Smooth muscle cell (in vitro differentiated cells): ENCODE results near the gene MAP1S. TPM values are rescaled to one million over a fixed set of nuclear protein-coding genes. Genes with fewer than 3 reads are reported as not detected.

Experiments
- DNase-seq: peaks from one replicate; lab custom pipeline; 2025; ENCODE audit not compliant: unreplicated experiment; lab: John Stamatoyannopoulos, UW
- H2AFZ ChIP-seq: fragments of 200-600 bp; sonication (generic); 2 replicates; pipeline ENCODE4 v1.6.0; 2016; ENCODE audit warnings: antibody characterized with exemption, low read depth, mild to moderate bottlenecking
- H3F3A ChIP-seq: fragments of 200-600 bp; sonication (generic); 2 replicates; pipeline ENCODE4 v1.6.0; 2017; ENCODE audit warnings: antibody characterized with exemption, low read depth
- H3K27ac ChIP-seq: fragments of 200-600 bp; sonication (generic); 2 replicates; pipeline ENCODE4 v1.5.1; 2016; ENCODE audit warnings: low read depth, mild to moderate bottlenecking
- H3K27me3 ChIP-seq: fragments of 200-600 bp; sonication (generic); 2 replicates; pipeline ENCODE4 v1.6.1; 2016; ENCODE audit warnings: low read depth, mild to moderate bottlenecking
- H3K36me3 ChIP-seq: fragments of 200-600 bp; sonication (generic); 2 replicates; pipeline ENCODE4 v1.5.1; 2016; ENCODE audit warnings: low read depth
- H3K4me1 ChIP-seq: fragments of 200-600 bp; sonication (generic); 2 replicates; pipeline ENCODE4 v1.5.1; 2016; ENCODE audit warnings: low read depth
- H3K4me2 ChIP-seq: fragments of 200-600 bp; sonication (generic); 2 replicates; pipeline ENCODE4 v1.6.0; 2016; ENCODE audit warnings: mild to moderate bottlenecking
- H3K4me3 ChIP-seq: fragments of 200-600 bp; sonication (generic); 2 replicates; pipeline ENCODE4 v1.5.1; 2016; ENCODE audit warnings: mild to moderate bottlenecking
- H3K79me2 ChIP-seq: fragments of 200-600 bp; sonication (generic); 2 replicates; pipeline ENCODE4 v1.6.0; 2016; ENCODE audit warnings: low read depth, mild to moderate bottlenecking
- H3K9ac ChIP-seq: fragments of 200-600 bp; sonication (generic); 2 replicates; pipeline ENCODE4 v1.6.0; 2016; ENCODE audit warnings: low read depth
- H3K9me3 ChIP-seq: fragments of 200-600 bp; sonication (generic); replicated peaks from 2 replicates; pipeline ENCODE4 v1.5.1; 2016; ENCODE audit warnings: low read depth
- H4K20me1 ChIP-seq: fragments of 200-600 bp; sonication (generic); 2 replicates; pipeline ENCODE4 v1.6.0; 2016; ENCODE audit warnings: low read depth
- CTCF ChIP-seq: fragments of 200-600 bp; sonication (generic); IDR thresholded peaks from 2 replicates; pipeline ENCODE4 v1.5.1; 2017; ENCODE audit warnings: borderline replicate concordance, mild to moderate bottlenecking, antibody characterized with exemption; ENCODE audit not compliant: insufficient read depth, poor library complexity, severe bottlenecking
- WGBS: methylation state at CpG from one replicate; pipeline ENCODE4 v1.1.7; 2016; ENCODE audit warnings: low lambda C conversion rate; 5-methylcytosine and 5-hydroxymethylcytosine counted together
- polyA plus RNA-seq: library from polyadenylated mRNA; unstranded; fragments of >200 nt; fragmentation: Nextera tagmentation; extraction: Ambion mirVana; gene quantifications from 2 replicates; pipeline ENCODE4 v1.2.1, GENCODE V29; 2016
- total RNA-seq: library from RNA; depleted of rRNA; stranded (reverse); fragments of >200 nt; gene quantifications from 2 replicates; pipeline ENCODE4 v1.2.3, GENCODE V29; 2014

MAP1S gene
- total and polyA plus RNA-seq, 2 experiments from 2014 or later, result 10.2 to 62.1 TPM

GRCh38 chr19:17743874-17744580 is 24.7 kb downstream of the MAP1S start:
- no peak overlapping the region for H3K9ac ChIP-seq
- WGBS, result 94% methylated on average over 6 of the region's 6 CpGs
- H3K79me2 ChIP-seq, result no peaks in the 10 kb centered on the region
- H4K20me1 ChIP-seq, result no peaks in the 10 kb centered on the region
- no peaks in the 10 kb centered on the region for H3K9me3 ChIP-seq
- TF ChIP-seq CTCF, result no peak
- H3K36me3 ChIP-seq, result no peaks in the 10 kb centered on the region
- no peaks in the 10 kb centered on the region for H3K27me3 ChIP-seq
- DNase-seq, result no peak
- no peak overlapping the region for H3K27ac ChIP-seq
- H3K4me3 ChIP-seq, result no peak overlapping the region
- H3K4me1 ChIP-seq, result peaks cover 3% of the 10 kb centered on the region
- H3F3A ChIP-seq, result no peaks in the 10 kb centered on the region
- no peak overlapping the region for H3K4me2 ChIP-seq
- no peak overlapping the region for H2AFZ ChIP-seq

GRCh38 chr19:17747205-17748098 is 28.2 kb downstream of the MAP1S start:
- WGBS, result 13% methylated on average over 41 of the region's 75 CpGs
- DNase-seq, result peak; percentile 40
- TF ChIP-seq CTCF, result no peak

GRCh38 chr19:17748884-17749638 is 29.8 kb downstream of the MAP1S start:
- no peak overlapping the region for H3K27ac ChIP-seq
- no peak for TF ChIP-seq CTCF
- H3K4me1 ChIP-seq, result peaks cover 3% of the 10 kb centered on the region
- H3F3A ChIP-seq, result no peaks in the 10 kb centered on the region
- H3K9me3 ChIP-seq, result no peaks in the 10 kb centered on the region
- WGBS, result 87% methylated on average over 6 of the region's 6 CpGs
- H3K9ac ChIP-seq, result no peak overlapping the region
- H3K4me3 ChIP-seq, result no peak overlapping the region
- no peak overlapping the region for H2AFZ ChIP-seq
- H4K20me1 ChIP-seq, result no peaks in the 10 kb centered on the region
- H3K79me2 ChIP-seq, result no peaks in the 10 kb centered on the region
- H3K36me3 ChIP-seq, result no peaks in the 10 kb centered on the region
- DNase-seq, result no peak
- H3K4me2 ChIP-seq, result no peak overlapping the region
- H3K27me3 ChIP-seq, result no peaks in the 10 kb centered on the region

More at GRCh38 chr19:17747205-17748098, 28.2 kb downstream of the MAP1S start:
- no peaks in the 10 kb centered on the region for H4K20me1 ChIP-seq
- no peaks in the 10 kb centered on the region for H3K9me3 ChIP-seq
- H3K4me3 ChIP-seq, result peak overlapping the region; percentile 49
- no peak overlapping the region for H3K27ac ChIP-seq
- H3K79me2 ChIP-seq, result no peaks in the 10 kb centered on the region
- H3K4me1 ChIP-seq, result peaks cover 3% of the 10 kb centered on the region
- H3K4me2 ChIP-seq, result peak overlapping the region; percentile 85
- no peak overlapping the region for H3K9ac ChIP-seq
- no peaks in the 10 kb centered on the region for H3K36me3 ChIP-seq
- no peaks in the 10 kb centered on the region for H3K27me3 ChIP-seq
- H3F3A ChIP-seq, result no peaks in the 10 kb centered on the region
- no peak overlapping the region for H2AFZ ChIP-seq
